Esophagus muscularis mucosa (tissue), 4 donors: Measurements from ENCODE around the gene SGSM2. TPM values are rescaled to one million over a fixed set of nuclear protein-coding genes. Genes with fewer than 3 reads are reported as not detected.

Experiments used
- DNase-seq: peaks from one replicate; pipeline ENCODE4 v3.0.0-alpha.2; 2017; ENCODE audit errors: extremely low spot score
- H3K27ac ChIP-seq, 4 donors: fragments of 200-600 bp; sonication (generic); replicated peaks in 1 of 4; 1 replicate in 3 of 4; 2 replicates in 1 of 4; pipeline ENCODE4 v1.5.1; 2016 to 2019; ENCODE audit warnings: mild to moderate bottlenecking in 1 of 4
- H3K27me3 ChIP-seq, 4 donors: fragments of 200-600 bp; sonication (generic); one replicate each; pipeline versions ENCODE4 v1.5.1 to v1.6.0; 2016 to 2019
- H3K36me3 ChIP-seq, 4 donors: fragments of 200-600 bp; sonication (generic); one replicate each; pipeline ENCODE4 v1.5.1; 2016 to 2019
- H3K4me1 ChIP-seq, 4 donors: fragments of 200-600 bp; sonication (generic); one replicate each; pipeline ENCODE4 v1.5.1; 2016 to 2019
- H3K4me3 ChIP-seq, 4 donors: fragments of 200-600 bp; sonication (generic); 1 replicate in 2 of 4; 2 replicates in 2 of 4; pipeline ENCODE4 v1.5.1; 2016 to 2019; ENCODE audit warnings: mild to moderate bottlenecking in 4 of 4, moderate library complexity in 1 of 4
- H3K9me3 ChIP-seq, 4 donors: fragments of 200-600 bp; sonication (generic); 1 replicate in 3 of 4; 2 replicates in 1 of 4; pipeline ENCODE4 v1.5.1; 2016 to 2019
- EP300 ChIP-seq: sonication (generic); formaldehyde crosslinking; IDR thresholded peaks from one replicate; pipeline ENCODE4 v1.6.1; 2017; ENCODE audit warnings: antibody characterized with exemption
- POLR2A ChIP-seq: fragments of 450-650 bp; IDR thresholded peaks from one replicate; pipeline ENCODE4 v1.6.1; 2017; ENCODE audit warnings: antibody characterized with exemption, moderate library complexity, mild to moderate bottlenecking, low read depth
- POLR2AphosphoS5 ChIP-seq, 2 donors: sonication (generic); formaldehyde crosslinking; IDR thresholded peaks; one replicate each; pipeline ENCODE4 v1.6.1; 2017; ENCODE audit warnings: antibody characterized with exemption in 2 of 2
- WGBS: methylation state at CpG from one replicate; pipeline ENCODE4 v1.1.5; 2018; 5-methylcytosine and 5-hydroxymethylcytosine counted together
- intact Hi-C: fragments of 100-400 bp; cut with DNase I; formaldehyde crosslinking; loops from one replicate; pipeline ENCODE4 v1.15.1; 2023
- total RNA-seq, 4 donors: library from RNA; depleted of rRNA; stranded (reverse); fragments of >200 nt; gene quantifications; one replicate each; pipeline versions ENCODE4 v1.1.0 to v1.2.1, GENCODE V29; 2016
- TF ChIP-seq, protein P1 (sequence below), 3 experiments: fragments of 200-600 bp in 2 of 3; fragments of 450-650 bp in 1 of 3; sonication (generic) in 2 of 3; IDR thresholded peaks; one replicate each; pipeline ENCODE4 v1.5.1; 2017 to 2019; ENCODE audit warnings: antibody characterized with exemption in 3 of 3, mild to moderate bottlenecking in 2 of 3, moderate library complexity in 1 of 3

Gene SGSM2
- total RNA-seq, 4 donors from 2014 or later = 32.0 to 72.2 (median 37.8) TPM

DNA sequence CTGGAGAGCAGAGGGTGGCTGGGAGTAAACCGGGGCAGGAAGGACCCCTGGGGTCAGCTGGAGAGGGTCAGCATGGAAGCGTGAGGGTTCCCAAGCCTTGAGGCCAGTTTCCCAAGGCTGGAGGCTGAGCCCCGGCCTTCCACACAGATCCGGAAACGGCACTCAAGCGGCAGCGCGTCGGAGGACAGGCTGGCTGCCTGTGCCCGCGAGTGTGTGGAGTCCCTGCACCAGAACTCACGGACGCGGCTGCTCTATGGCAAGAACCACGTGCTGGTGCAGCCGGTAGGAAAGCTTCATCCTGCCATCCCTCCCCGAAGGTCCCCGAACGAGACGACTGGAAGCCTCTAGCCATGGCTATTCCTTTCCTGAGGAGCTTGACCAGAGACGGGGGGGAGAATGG, 26.0 kb downstream of the SGSM2 start:
- intact Hi-C loops = no loop called here
- DNase-seq = no peak
- Histone ChIP-seq H3K27ac (peak overlapping the region in 1 of 4 donors; percentile 14), H3K4me1 (peaks cover 25 to 42% (median 34%) of the 10 kb centered on the region in 4 donors), H3K4me3 (no peak overlapping the region), H3K27me3 (no peaks in the 10 kb centered on the region), H3K9me3 (no peaks in the 10 kb centered on the region), H3K36me3 (peaks cover 0 to 77% (median 67%) of the 10 kb centered on the region in 4 donors)
- TF ChIP-seq EP300 (no peak), POLR2A (no peak), POLR2AphosphoS5 (IDR thresholded peaks at IDR 0.05) (no peak)
- TF ChIP-seq, protein P1, sequence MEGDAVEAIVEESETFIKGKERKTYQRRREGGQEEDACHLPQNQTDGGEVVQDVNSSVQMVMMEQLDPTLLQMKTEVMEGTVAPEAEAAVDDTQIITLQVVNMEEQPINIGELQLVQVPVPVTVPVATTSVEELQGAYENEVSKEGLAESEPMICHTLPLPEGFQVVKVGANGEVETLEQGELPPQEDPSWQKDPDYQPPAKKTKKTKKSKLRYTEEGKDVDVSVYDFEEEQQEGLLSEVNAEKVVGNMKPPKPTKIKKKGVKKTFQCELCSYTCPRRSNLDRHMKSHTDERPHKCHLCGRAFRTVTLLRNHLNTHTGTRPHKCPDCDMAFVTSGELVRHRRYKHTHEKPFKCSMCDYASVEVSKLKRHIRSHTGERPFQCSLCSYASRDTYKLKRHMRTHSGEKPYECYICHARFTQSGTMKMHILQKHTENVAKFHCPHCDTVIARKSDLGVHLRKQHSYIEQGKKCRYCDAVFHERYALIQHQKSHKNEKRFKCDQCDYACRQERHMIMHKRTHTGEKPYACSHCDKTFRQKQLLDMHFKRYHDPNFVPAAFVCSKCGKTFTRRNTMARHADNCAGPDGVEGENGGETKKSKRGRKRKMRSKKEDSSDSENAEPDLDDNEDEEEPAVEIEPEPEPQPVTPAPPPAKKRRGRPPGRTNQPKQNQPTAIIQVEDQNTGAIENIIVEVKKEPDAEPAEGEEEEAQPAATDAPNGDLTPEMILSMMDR (IDR thresholded peaks at IDR 0.05) = no peak
- WGBS = 94% methylated on average over 20 of the region's 21 CpGs

DNA sequence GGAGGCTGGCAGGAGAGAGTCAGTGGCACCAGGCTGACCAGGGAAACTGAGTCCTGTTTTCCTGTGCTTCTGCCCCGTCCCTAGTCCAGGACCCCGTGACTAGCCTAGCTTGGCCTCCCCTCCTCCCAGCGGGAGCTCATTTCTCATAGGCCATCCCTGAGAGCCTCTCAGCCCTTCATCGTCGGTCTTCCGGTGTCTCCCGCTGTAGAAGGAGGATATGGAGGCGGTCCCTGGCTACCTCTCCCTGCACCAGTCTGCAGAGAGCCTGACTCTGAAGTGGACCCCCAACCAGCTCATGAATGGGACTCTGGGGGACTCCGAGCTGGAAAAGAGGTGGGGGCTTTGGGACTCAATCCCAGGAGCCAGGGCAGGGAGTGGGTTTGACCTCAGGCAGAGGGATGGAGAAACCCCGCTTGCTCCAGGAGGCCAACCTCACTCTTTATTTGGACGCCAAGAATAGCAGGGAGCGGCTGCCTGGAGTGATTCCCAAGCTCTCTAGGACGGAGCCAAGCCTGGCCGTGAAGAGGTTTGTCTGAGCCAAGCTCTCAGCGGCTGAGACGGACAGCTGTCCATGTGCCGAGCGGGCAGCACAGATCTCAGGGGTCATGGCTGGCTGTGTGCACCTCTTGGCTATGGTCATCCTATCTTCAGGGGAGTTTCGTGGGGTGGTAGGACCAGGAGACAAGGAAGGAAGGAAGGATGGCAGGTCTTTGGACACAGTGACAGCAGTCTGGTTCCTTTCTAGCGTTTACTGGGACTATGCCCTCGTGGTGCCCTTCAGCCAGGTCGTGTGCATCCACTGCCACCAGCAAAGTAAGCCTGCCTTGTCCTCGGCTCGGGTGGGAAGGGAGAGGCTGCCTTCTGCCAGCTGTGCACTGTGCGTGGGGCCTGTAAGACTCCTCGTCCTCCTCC, 26.8 kb downstream of the SGSM2 start:
- peaks cover 32 to 46% (median 38%) of the 10 kb centered on the region in 4 donors for H3K4me1 ChIP-seq
- peak overlapping the region in 3 of 4 donors; percentile 2 to 14 (median 11) for H3K27ac ChIP-seq
- no peaks in the 10 kb centered on the region for H3K9me3 ChIP-seq
- no peak for TF ChIP-seq EP300
- TF ChIP-seq, protein P1 (IDR thresholded peaks at IDR 0.05) = no peak
- TF ChIP-seq POLR2AphosphoS5 (IDR thresholded peaks at IDR 0.05) = no peak
- no peak for TF ChIP-seq POLR2A
- peaks cover 0 to 77% (median 67%) of the 10 kb centered on the region in 4 donors for H3K36me3 ChIP-seq
- no peak for DNase-seq
- intact Hi-C loops = no loop called here
- 65% methylated on average over 11 of the region's 26 CpGs for WGBS
- no peak overlapping the region for H3K4me3 ChIP-seq
- H3K27me3 ChIP-seq = no peaks in the 10 kb centered on the region

DNA sequence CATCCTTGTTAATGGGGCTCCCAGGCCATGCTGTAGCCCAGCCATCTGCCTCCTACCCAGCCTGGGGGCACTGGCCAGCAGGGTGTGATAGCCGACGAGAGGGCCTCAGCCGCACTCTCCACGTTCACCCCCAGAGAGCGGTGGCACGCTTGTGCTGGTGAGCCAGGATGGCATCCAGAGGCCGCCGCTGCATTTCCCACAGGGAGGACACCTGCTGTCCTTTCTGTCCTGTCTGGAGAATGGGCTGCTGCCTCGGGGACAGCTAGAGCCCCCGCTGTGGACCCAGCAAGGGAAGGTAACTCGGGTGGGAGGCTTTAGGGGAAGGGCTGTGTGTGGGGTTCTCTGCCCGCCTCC, 27.4 kb downstream of the SGSM2 start:
- WGBS = 83% methylated on average over 9 of the region's 12 CpGs
- H3K36me3 ChIP-seq = peaks cover 0 to 77% (median 67%) of the 10 kb centered on the region in 4 donors
- DNase-seq = no peak

DNA sequence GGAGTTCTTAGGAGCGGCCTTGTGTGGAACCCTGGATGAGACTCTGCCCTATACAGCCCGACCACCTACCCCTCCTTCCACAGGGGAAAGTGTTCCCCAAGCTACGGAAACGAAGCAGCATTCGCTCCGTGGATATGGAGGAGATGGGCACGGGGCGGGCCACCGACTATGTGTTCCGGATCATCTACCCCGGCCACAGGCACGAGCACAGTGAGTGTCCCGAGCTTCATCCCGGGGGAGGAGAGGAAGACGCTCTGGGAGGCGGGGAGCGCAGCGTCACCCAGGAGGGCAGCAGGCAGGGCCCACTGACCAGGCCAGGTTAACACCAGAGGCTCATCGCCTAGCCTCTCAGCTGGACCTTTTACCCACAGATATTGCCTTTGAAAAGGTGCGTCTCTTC, 27.8 kb downstream of the SGSM2 start:
- DNase-seq = no peak
- intact Hi-C loops = no loop called here
- no peak overlapping the region for H3K4me3 ChIP-seq
- WGBS = 95% methylated on average over 18 of the region's 20 CpGs
- H3K27me3 ChIP-seq = no peaks in the 10 kb centered on the region
- H3K36me3 ChIP-seq = peaks cover 0 to 79% (median 71%) of the 10 kb centered on the region in 4 donors
- peaks cover 34 to 51% (median 40%) of the 10 kb centered on the region in 4 donors for H3K4me1 ChIP-seq
- no peaks in the 10 kb centered on the region for H3K9me3 ChIP-seq
- H3K27ac ChIP-seq = no peak overlapping the region
- no peak for TF ChIP-seq POLR2AphosphoS5 (IDR thresholded peaks at IDR 0.05)

More for the DNA sequence above, 27.4 kb downstream of the SGSM2 start:
- Histone ChIP-seq H3K4me1 (peaks cover 32 to 47% (median 40%) of the 10 kb centered on the region in 4 donors), H3K27ac (no peak overlapping the region), H3K27me3 (no peaks in the 10 kb centered on the region), H3K9me3 (no peaks in the 10 kb centered on the region), H3K4me3 (no peak overlapping the region)
- TF ChIP-seq, protein P1 (IDR thresholded peaks at IDR 0.05) = no peak
- TF ChIP-seq POLR2A = no peak
- no peak for TF ChIP-seq EP300
- TF ChIP-seq POLR2AphosphoS5 (IDR thresholded peaks at IDR 0.05) = no peak
- intact Hi-C loops = no loop called here

DNA sequence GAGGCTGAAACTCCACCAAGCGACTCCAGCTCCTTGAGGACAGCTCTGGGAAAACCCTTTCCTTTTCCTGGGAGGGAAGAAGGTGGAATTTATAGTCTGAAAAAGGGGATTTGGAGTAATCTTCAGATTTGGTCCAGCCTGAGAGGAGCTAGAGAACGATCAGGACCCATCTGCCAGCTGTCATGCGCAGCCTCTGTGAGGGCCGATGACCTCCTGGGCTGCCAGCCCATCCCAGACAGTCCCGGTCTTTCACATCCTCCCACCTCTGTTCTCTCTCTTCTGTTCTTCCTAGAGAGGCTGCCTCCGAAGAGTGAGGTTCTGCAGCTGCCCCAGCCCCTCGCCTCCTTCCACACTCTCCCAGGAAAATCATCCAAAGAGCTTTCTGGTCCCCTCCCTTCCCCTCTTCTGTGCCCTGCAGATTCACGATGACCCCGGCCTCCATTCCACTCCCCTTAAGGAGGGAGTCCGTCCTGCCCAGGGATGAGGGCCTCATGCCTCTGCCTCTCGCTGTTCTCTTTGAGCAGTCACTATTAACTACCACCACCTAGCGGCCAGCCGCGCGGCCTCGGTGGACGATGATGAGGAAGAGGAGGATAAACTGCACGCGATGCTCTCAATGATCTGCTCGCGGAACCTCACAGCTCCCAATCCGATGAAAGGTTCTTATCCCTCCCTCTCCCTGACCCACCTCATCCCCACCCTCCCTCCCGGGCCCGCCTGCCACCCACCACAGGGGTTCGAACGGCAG, 29.6 kb downstream of the SGSM2 start:
- no peak for DNase-seq
- intact Hi-C loops = no loop called here
- no peaks in the 10 kb centered on the region for H3K9me3 ChIP-seq
- H3K4me3 ChIP-seq = no peak overlapping the region
- H3K27ac ChIP-seq = peak overlapping the region in 1 of 4 donors; percentile 33
- WGBS = 79% methylated on average over 18 of the region's 26 CpGs
- H3K36me3 ChIP-seq = peaks cover 0 to 79% (median 69%) of the 10 kb centered on the region in 4 donors
- no peaks in the 10 kb centered on the region for H3K27me3 ChIP-seq
- H3K4me1 ChIP-seq = peaks cover 33 to 54% (median 43%) of the 10 kb centered on the region in 4 donors
- TF ChIP-seq, protein P1 (IDR thresholded peaks at IDR 0.05) = peak in 1 of 3 experiments; percentile 28
- TF ChIP-seq EP300 = no peak
